B cell (primary cell): ENCODE results near the gene PCGF3. TPM values are rescaled to one million over a fixed set of nuclear protein-coding genes. Genes with fewer than 3 reads are reported as not detected.

Experiments
- ATAC-seq: fragments of 200-7000 bp; cut with Tn5 transposase; one replicate; pipeline ENCODE4 v1.10.0; 2021; ENCODE audit warnings: low read depth, mild to moderate bottlenecking, moderate number of reproducible peaks, moderate library complexity
- CTCF ChIA-PET: fragments of 350-600 bp; sonication (Branson Sonifier 250); formaldehyde crosslinking; loops from one replicate; lab custom pipeline; 2021; ENCODE audit warnings: antibody characterized with exemption, inconsistent platforms; lab: Charles Lee
- POLR2A ChIA-PET: fragments of 350-600 bp; sonication (Branson Sonifier 250); formaldehyde crosslinking; loops from one replicate; lab custom pipeline; 2021; ENCODE audit warnings: antibody characterized with exemption; lab: Charles Lee
- DNase-seq: peaks from one replicate; pipeline ENCODE4 v3.0.0; 2013
- H2AFZ ChIP-seq: 2 replicates; pipeline ENCODE4 v1.6.1; 2012; ENCODE audit warnings: mild to moderate bottlenecking, low read depth, low read length; ENCODE audit not compliant: insufficient read depth, poor library complexity, severe bottlenecking
- H3K27ac ChIP-seq, 2 donors: 1 replicate in 1 of 2; 2 replicates in 1 of 2; pipeline ENCODE4 v1.5.1; 2012 to 2013; ENCODE audit warnings: low read length in 2 of 2, mild to moderate bottlenecking in 2 of 2, moderate library complexity in 1 of 2
- H3K27me3 ChIP-seq, 4 experiments: fragments of 200-600 bp in 1 of 4; sonication (generic) in 1 of 4; replicated peaks in 1 of 4; 1 replicate in 2 of 4; 2 replicates in 2 of 4; pipeline versions ENCODE4 v1.6.1 to v1.7.0; 2013 to 2016; ENCODE audit warnings: low read length in 3 of 4, mild to moderate bottlenecking in 2 of 4, mixed read lengths in 1 of 4, moderate library complexity in 1 of 4; ENCODE audit not compliant: insufficient read depth in 4 of 4, control insufficient read depth in 3 of 4; ENCODE audit errors: control extremely low read depth in 1 of 4
- H3K36me3 ChIP-seq, 2 experiments: replicated peaks in 1 of 2; 1 replicate in 1 of 2; 2 replicates in 1 of 2; pipeline versions ENCODE4 v1.6.1 to v1.7.1; 2013; ENCODE audit warnings: low read length in 1 of 2; ENCODE audit not compliant: insufficient read depth in 2 of 2, control insufficient read depth in 1 of 2; ENCODE audit errors: control extremely low read depth in 1 of 2, extremely low read depth in 1 of 2
- H3K4me1 ChIP-seq, 2 donors: fragments of 200-600 bp in 1 of 2; sonication (generic) in 1 of 2; 1 replicate in 1 of 2; 2 replicates in 1 of 2; pipeline versions ENCODE4 v1.5.1 to v1.6.1; 2013 to 2017; ENCODE audit warnings: low read length in 2 of 2; ENCODE audit not compliant: control insufficient read depth in 2 of 2, insufficient read depth in 2 of 2
- H3K4me2 ChIP-seq: replicated peaks from 2 replicates; pipeline ENCODE3; 2012; ENCODE audit warnings: mild to moderate bottlenecking, low read depth, low read length; ENCODE audit not compliant: poor library complexity, severe bottlenecking
- H3K4me3 ChIP-seq, 5 experiments: fragments of 200-600 bp in 1 of 5; sonication (generic) in 1 of 5; 1 replicate in 3 of 5; 2 replicates in 2 of 5; pipeline versions ENCODE4 v1.5.1 to v1.7.0; 2011 to 2016; ENCODE audit warnings: low read length in 4 of 5, mild to moderate bottlenecking in 4 of 5, low read depth in 2 of 5, control low read depth in 1 of 5, moderate library complexity in 1 of 5; ENCODE audit not compliant: insufficient read depth in 1 of 5; ENCODE audit errors: control extremely low read depth in 1 of 5, extremely low read depth in 1 of 5
- H3K79me2 ChIP-seq: fragments of 200-600 bp; sonication (generic); one replicate; pipeline ENCODE4 v1.6.0; 2016; ENCODE audit warnings: low read length; ENCODE audit not compliant: control insufficient read depth, insufficient read depth
- H3K9ac ChIP-seq: fragments of 200-600 bp; sonication (generic); 2 replicates; pipeline ENCODE4 v1.6.1; 2017; ENCODE audit warnings: mild to moderate bottlenecking, low read length, moderate library complexity
- H3K9me3 ChIP-seq, 3 donors: one replicate each; pipeline versions ENCODE4 v1.6.1 to v1.7.1; 2013; ENCODE audit warnings: low read length in 2 of 3; ENCODE audit not compliant: control insufficient read depth in 2 of 3, insufficient read depth in 1 of 3; ENCODE audit errors: control extremely low read depth in 1 of 3
- H4K20me1 ChIP-seq: 2 replicates; pipeline ENCODE4 v1.6.0; 2012; ENCODE audit warnings: mild to moderate bottlenecking, low read length; ENCODE audit not compliant: insufficient read depth, control insufficient read depth, poor library complexity, severe bottlenecking
- H3K27ac Mint-ChIP-seq: one replicate; pipeline ENCODE4 v1.8.0; 2021; ENCODE audit warnings: mixed read lengths
- H3K27me3 Mint-ChIP-seq: one replicate; pipeline ENCODE4 v1.8.0; 2021; ENCODE audit warnings: mixed read lengths
- H3K4me1 Mint-ChIP-seq: one replicate; pipeline ENCODE4 v1.8.0; 2021; ENCODE audit warnings: mixed read lengths
- H3K4me3 Mint-ChIP-seq: one replicate; pipeline ENCODE4 v1.8.0; 2021; ENCODE audit warnings: mixed read lengths
- H3K9me3 Mint-ChIP-seq: one replicate; pipeline ENCODE4 v1.8.0; 2022; ENCODE audit warnings: mixed read lengths; ENCODE audit not compliant: insufficient read depth
- CTCF ChIP-seq: fragments of 200-600 bp; IDR thresholded peaks from one replicate; pipeline ENCODE4 v1.8.0; 2022; ENCODE audit warnings: antibody characterized with exemption, mild to moderate bottlenecking
- EZH2 ChIP-seq: IDR thresholded peaks from 2 replicates; pipeline ENCODE4 v1.6.1; 2012; ENCODE audit warnings: borderline replicate concordance, low read depth, mild to moderate bottlenecking, moderate library complexity, low read length; ENCODE audit not compliant: insufficient read depth, poor library complexity, severe bottlenecking
- WGBS: methylation state at CpG from one replicate; pipeline ENCODE4 v1.1.5; 2013; ENCODE audit warnings: missing lambda C conversion rate; ENCODE audit not compliant: insufficient coverage; 5-methylcytosine and 5-hydroxymethylcytosine counted together
- intact Hi-C: fragments of 100-400 bp; cut with micrococcal nuclease; formaldehyde crosslinking; loops from one replicate; pipeline ENCODE4 v1.10.0; 2022
- polyA plus RNA-seq: library from polyadenylated mRNA; depleted of rRNA; stranded (reverse); fragments of >200 nt; gene quantifications from 2 replicates; pipeline ENCODE4 v1.2.3, GENCODE V29; 2012
- total RNA-seq, 2 donors: library from RNA; stranded (reverse); fragments of 120-200 nt in 1 of 2; gene quantifications; 1 replicate in 1 of 2; 2 replicates in 1 of 2; pipeline versions ENCODE4 v1.2.3 to v1.2.4, GENCODE V29; 2013 to 2022

Gene PCGF3
- total and polyA plus RNA-seq, 2 donors (not counting 1 experiment from before 2014, with no cell fraction given): 65.7 to 90.3 TPM

GRCh38 chr4:722169-722725 lies 16.6 kb downstream of the PCGF3 start:
- Histone ChIP-seq H3K36me3 (no peaks in the 10 kb centered on the region), H3K9ac (no peak overlapping the region), H3K4me2 (no peak overlapping the region), H4K20me1 (peaks cover 92% of the 10 kb centered on the region), H3K79me2 (peaks cover 86% of the 10 kb centered on the region), H3K27ac (no peak overlapping the region), H3K27me3 (no peaks in the 10 kb centered on the region), H3K4me3 (no peak overlapping the region), H2AFZ (no peak overlapping the region), H3K9me3 (peaks cover 0 to 12% (median 0%) of the 10 kb centered on the region in 3 donors), H3K4me1 (no peaks in the 10 kb centered on the region)
- ATAC-seq (no peak), DNase-seq (no peak)
- Mint-ChIP-seq H3K27me3 (no peaks in the 10 kb centered on the region), H3K27ac (no peak overlapping the region), H3K4me3 (no peak overlapping the region), H3K9me3 (no peaks in the 10 kb centered on the region), H3K4me1 (peaks cover 6% of the 10 kb centered on the region)
- POLR2A ChIA-PET: no interaction called here
- CTCF ChIA-PET: no interaction called here
- TF ChIP-seq CTCF: no peak
- no peak for TF ChIP-seq EZH2
- 99% methylated on average over 44 of the region's 47 CpGs for WGBS
- intact Hi-C loops: no loop called here

GRCh38 chr4:722851-723360 lies 17.3 kb downstream of the PCGF3 start:
- intact Hi-C loops: no loop called here
- H3K27ac Mint-ChIP-seq: no peak overlapping the region
- ATAC-seq: no peak
- no peak for DNase-seq
- H3K27me3 ChIP-seq: no peaks in the 10 kb centered on the region
- H3K79me2 ChIP-seq: peaks cover 82% of the 10 kb centered on the region
- no peak overlapping the region for H3K9ac ChIP-seq
- peaks cover 91% of the 10 kb centered on the region for H4K20me1 ChIP-seq
- H3K4me3 Mint-ChIP-seq: no peak overlapping the region
- H3K4me1 ChIP-seq: no peaks in the 10 kb centered on the region
- CTCF ChIA-PET: no interaction called here
- H3K9me3 ChIP-seq: peaks cover 0 to 12% (median 0%) of the 10 kb centered on the region in 3 donors
- no peak overlapping the region for H3K27ac ChIP-seq
- H3K4me2 ChIP-seq: no peak overlapping the region
- no peaks in the 10 kb centered on the region for H3K36me3 ChIP-seq
- no peak overlapping the region for H3K4me3 ChIP-seq
- H3K9me3 Mint-ChIP-seq: no peaks in the 10 kb centered on the region
- peaks cover 6% of the 10 kb centered on the region for H3K4me1 Mint-ChIP-seq
- POLR2A ChIA-PET: no interaction called here
- over 99% methylated on average over 40 of the region's 61 CpGs for WGBS
- TF ChIP-seq CTCF: no peak
- no peak for TF ChIP-seq EZH2
- no peak overlapping the region for H2AFZ ChIP-seq
- H3K27me3 Mint-ChIP-seq: no peaks in the 10 kb centered on the region
